DMS114 treated with DMSO at 0.1 percent for 48 hours (cell line): ENCODE data around the gene ST6GALNAC5.
"Not testable (repeated sequence)": the region's sequence is repeated elsewhere in the genome, so short reads cannot be mapped to it uniquely, and the experiment has no call there.

Experiments
- DNase-seq: peaks from one replicate; lab custom pipeline; 2025; ENCODE audit not compliant: unreplicated experiment; lab: John Stamatoyannopoulos, UW

The ST6GALNAC5 gene

DNA sequence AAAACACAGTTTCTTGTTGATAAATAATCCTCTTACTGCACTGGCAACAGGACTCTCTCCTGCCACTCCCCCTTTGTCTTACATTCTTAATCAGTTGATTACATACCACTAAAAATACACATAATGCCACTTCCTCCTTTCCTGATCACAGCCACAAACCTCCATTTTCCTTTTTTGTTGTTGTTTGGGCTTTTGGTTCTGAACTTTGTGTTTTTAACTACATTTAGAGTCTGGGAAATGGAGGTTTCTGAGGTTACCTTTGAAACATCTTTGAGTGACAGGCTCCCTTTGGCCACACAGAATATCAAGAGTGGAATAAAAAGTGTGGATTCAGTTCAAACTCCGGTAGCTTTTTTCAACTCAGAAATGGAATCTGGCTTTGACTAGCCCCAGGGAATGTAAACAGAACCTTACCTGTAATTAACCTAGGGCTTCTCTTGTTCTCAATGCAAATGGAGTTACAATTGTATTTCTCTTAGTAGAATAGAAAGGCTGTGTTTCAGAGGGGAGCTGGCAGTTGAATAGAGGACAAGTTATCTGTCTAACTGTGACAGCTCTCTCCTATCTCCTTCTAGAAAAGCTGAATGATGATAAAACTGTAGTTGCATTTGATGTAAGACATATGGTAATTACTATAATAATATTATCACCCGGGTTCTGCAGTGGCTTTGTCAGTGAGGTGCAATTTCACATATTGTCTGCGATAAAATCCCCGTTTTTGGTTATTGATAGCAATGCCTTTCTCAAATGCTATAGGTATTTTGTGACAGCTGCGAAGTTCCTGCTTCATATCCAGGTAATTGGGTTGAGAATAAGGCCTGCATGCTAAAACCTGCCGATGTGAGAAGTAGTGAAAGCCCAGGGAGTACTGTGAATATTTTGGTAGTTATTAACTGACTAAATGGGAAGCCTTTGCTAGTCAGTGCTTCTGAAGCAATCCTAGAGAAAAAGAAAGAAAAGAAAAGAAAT is 66.9 kb downstream of the ST6GALNAC5 start:
- DNase-seq, result no peak

DNA sequence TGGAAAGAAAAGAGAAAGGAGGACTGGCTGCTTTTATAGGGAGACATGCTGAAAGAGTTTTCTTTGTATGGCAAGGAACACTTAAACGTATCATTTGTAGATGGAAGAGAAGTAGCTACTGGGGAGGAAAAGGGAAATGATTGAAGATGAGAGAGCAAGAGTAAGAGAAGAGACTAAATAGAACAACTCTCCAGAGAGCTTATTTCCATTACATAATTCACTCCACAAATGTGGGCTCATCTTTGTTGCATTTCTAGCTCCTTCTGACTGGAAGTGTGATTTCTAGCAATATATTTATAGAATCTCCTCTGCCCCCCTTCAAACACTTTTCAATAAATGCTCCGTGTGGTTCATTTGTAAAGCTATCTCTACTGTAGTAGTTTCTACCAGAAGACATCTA is 71.0 kb downstream of the ST6GALNAC5 start:
- no peak for DNase-seq

DNA sequence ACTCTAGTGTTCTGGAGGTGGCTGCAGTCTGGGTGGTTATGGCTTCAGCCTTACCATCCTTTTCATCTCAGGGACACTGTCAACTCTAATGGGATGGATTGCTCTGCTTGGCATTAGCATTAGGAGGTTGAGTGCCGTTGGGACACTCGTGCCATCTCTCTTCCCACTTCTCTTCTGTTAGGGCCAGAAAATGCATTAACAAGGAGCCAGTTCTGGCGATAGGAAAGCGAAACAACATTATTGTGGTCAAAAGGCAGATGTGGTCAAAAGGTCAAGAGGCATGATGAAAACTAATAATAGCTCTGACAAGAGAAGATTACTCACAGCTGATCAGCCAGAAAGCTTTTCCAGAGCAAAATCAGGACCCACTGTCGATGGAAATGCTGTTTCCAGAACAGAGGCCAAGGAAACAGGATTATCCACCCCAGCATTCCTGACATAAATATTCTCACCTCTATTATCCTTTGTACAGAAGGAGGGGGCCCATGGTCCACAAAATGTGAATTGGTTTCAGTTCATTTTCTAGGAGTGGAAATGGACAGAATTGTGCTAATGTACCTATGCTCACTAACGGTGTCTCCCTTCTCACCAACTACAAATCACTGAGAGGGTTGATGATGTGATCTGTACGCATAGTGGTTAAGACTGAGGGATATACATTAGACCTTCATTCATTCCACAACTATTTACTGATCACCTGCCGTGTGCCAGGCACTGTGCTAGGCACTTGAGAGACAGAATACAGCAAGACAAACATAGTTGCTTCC is 72.0 kb downstream of the ST6GALNAC5 start:
- no peak for DNase-seq

DNA sequence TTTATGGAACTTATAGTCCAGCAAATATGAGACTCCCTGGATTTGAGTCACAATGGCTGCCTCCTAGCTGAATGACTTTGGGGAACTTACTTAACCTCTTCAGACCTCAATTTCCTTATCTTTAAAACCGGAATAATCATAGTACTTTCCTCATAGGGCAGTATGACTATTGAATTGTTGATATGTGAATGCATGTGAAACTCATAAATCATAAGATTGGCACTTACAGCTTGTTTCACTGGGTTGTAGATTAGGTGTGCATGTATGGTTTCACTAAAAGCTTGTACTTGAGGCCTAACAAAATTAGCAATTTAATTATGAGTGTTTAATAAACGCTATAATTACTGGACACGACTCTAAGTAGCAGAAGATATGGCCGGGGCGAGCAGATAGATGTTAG is 72.5 kb downstream of the ST6GALNAC5 start:
- no peak for DNase-seq

DNA sequence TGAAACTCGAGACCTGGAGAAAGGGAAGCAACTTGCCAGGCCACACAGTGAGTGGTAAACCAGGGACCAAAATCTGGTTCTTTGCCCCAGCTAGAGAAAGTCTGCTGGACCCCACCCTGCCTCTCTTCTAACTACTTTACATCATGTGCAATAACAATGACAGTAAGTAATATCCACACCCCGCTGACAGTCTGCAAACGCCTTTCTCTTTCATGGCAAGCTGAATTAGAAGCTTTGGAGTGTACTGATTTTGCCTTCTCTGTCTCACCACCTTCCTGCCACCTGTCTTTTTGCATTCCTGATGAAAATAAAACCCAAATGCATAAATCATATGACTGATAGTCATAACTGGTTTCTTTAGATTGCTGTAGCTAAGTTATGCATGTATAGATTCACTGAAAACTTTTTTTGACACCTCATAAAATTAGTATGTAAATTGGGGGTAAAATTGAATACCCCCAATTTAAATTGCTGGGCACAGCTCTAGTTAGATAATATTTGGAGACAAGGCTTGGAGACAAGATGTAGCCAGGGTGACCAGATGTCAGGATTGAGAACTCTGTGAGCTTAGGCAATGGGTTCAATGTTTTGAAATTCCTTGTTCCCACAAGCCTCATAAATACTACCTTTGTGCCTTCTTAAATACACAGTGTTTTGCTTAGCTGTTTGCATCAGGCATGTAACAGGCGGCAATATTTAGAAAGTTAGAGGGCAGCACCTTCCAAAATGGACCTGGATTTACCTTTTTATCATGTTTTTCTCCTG is 73.5 kb downstream of the ST6GALNAC5 start:
- no peak for DNase-seq

DNA sequence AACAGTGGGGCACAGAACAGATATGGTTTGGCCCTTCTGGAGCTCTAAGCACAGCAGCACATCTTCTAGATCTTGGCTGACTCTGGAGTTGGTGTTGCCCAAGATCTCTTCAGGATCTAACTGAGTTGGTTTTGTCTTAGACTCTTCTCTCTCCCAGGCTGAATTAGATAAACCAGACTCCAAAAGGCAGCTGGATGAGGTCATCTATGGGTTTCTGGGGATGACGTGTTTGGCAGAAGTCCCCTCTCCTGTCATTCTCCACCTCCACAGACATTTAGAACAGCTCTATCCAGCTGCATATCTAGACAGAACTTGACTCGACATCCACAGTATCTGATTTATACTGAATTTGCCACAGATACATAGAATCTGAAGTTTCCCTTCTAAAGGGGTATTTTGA is 75.3 kb downstream of the ST6GALNAC5 start:
- no peak for DNase-seq

DNA sequence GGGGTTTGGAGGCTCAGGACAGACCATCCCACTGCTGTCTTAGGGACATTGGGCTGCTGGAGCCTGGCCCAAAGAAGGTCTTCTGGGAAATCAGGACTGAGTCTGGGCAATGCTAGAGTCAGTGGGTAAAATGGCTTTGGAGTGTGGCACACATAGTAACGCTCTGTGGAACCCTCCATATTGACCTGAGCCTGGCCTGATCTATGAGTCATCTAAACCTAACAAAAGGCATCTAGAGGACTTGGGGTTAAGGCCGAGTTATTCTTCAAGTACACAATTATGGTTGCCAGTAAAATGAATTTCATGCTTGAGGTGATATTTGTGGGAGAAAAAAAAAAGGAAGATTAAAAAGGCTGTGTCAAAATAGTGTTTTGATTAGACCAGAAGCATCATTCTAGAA is 77.7 kb downstream of the ST6GALNAC5 start:
- DNase-seq, result no peak

DNA sequence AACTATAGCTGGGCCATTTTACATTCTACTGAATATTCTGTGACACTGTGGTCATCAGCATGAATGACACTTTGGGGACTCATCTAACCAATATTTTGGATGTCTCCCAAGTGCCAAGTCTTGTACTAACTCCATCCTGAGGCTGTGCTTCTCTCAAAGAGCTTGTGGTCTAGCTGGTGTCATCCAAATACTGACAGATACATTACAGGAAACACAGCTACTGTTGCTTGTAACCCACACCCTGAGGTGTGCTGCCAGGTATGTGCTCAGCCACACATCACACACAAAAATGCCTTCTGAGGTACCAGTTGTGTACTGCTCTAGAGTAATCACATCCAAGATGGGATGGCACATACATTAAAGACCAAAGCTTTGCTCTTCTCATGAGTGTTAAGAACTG is 81.6 kb downstream of the ST6GALNAC5 start:
- no peak for DNase-seq

DNA sequence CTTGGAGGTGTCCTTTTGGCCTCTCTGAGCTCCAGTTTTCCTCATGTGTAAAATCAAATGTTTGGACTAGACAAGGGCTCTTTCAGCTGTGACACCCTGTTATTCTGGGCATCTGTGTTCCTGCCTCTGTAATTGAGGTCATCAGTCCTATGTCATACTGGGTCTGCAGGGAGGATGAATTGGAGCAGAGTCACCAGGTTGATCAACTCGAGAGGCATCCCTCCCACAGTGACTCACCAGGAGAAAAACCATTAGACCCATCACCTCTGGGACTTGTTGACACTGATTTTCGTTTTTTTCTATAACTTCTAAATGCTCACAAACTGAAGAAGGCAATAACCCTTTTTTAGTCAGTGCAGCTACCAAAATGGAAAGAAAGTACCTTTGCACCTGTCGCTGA is 82.2 kb downstream of the ST6GALNAC5 start:
- DNase-seq, result no peak

DNA sequence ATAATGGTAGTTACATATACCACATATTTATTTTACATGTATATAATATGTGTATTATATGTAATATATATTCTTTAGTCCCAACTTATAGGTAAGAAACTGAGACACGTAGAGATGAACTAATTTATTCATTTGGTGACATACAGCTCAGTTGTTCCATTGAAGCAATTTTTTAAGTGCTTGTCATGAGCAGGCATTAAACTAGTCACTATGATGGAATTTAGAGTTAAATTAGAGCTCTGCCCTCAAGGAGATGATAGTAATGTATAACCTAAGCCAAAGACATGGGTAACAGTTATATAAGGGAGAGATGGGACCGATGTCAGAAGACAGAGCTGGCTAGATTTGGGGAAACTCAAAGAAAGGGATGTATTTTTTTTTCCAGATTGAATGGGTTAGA is 83.0 kb downstream of the ST6GALNAC5 start:
- DNase-seq, result no peak

DNA sequence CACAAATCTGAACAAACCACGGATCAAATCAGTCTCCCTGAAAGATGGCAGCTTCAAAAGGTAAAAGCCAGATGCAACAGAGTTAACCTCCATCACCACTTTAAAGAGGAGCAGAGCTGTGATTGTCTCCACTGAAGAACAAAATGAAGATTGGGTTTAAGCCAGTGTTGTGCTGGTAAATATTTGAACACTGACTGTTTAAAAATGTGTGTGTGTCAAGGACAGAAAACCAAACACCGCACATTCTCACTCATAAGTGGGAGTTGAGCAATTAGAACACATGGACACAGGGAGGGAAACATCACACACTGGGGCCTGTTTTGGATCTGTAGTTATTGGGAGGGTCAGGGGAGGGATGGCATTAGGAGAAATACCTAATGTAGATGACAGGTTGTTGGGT is 83.9 kb downstream of the ST6GALNAC5 start:
- DNase-seq, result no peak

DNA sequence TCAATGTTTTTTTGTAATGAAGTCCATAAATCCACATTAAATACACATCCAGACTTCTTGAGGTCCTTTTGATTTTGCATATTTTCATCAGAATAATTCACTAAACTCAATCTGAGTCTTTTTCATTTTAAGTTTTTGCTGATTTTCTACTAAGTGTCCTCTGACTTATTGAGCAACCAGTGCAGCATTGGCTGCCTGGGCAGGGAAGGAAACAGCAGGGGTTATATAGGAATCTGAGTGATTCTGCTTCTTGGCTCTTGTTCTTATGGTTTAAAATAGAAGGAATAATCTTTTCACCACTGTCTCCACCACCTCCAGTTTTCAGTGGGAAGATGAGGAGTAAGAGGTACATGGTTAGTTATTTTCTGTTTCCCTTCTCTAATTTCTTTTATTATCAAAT is 88.4 kb downstream of the ST6GALNAC5 start:
- no peak for DNase-seq

DNA sequence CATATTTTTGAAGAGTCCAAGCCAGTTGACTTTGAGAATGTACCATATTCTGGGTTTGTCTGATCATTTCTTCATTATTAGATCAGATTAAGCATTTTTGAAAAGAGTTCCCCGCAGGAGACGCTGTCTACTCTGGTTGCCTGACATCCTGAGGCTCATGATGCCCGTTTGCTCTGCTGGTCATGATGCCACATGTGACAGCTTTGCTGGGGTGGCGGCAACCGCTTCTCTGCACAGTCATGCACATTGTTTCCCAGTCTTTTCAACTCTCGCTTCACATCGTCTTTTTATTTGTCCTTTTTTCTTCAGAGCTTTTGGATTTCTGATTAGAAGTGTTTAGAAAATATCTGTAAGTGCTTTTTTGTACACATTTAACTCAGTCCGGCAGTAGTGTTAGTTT is 90.7 kb downstream of the ST6GALNAC5 start:
- no peak for DNase-seq

DNA sequence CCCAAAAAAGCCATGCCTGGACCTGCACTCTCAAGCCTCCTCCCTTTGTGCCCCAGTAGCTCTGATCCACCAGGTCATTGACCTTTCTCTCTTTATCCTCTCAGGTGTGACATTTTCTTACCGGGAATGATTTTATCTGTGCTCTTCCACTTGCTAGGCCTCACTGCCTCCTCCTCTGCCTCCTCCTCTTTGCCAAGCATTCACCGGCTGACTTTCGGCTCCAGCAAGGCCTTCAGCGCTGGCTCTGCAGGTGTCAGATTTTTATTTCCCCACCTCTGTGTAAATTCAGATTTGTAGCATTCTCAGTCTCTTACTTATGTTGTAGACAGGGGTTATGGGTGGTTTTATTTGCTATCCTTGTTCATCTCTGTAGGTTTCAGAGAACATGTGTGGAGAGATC is 91.5 kb downstream of the ST6GALNAC5 start:
- DNase-seq, result no peak

DNA sequence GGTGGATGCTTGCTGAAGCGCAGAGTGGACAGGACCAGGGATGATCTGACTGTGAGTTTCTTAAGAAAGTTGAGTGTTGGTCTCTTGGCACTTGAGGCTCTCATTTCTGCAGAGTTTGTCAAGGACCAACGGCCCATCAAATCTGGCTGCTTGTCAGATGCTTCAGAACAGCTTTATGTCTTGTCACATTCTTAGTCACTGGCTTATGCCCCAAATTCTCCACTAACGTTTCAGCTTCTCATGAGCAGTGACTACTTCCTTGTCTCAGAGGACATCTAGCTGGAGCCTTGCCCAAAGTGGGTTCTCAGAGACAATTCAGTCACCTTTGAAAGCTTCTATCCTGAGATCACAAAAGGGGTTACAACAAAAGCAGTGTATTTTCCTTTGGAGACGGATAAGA is 92.3 kb downstream of the ST6GALNAC5 start:
- DNase-seq, result no peak

DNA sequence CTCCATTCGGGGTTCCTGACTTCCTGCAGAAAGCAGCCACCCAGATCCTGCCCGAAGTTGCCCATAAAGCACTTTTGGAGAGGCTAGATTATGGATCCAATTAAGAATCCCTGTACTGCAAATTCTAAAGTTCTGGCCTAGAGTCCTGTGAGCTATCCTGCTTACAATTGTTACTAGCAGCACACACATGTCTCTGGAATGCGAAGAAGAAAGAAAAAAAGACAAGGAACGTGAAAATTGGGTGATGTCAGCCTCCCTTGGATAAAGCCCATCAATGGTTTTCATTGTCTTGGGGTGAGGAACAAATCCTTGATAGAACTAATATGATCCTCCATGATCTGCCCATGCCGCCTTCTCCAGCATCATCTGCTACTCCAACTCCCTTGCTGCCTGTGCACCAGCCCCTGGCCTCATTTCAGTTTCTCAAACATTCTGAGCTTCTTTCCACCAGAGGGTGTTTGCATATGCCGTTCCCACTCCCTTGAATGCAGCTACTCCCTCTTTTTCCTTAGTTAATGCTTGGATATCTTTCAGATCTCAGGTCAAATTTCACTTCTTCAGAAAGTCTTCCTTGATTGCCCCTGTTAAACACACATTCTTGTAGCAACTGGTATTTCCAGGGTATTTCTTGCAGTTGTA is 94.0 kb downstream of the ST6GALNAC5 start:
- DNase-seq, result no peak

DNA sequence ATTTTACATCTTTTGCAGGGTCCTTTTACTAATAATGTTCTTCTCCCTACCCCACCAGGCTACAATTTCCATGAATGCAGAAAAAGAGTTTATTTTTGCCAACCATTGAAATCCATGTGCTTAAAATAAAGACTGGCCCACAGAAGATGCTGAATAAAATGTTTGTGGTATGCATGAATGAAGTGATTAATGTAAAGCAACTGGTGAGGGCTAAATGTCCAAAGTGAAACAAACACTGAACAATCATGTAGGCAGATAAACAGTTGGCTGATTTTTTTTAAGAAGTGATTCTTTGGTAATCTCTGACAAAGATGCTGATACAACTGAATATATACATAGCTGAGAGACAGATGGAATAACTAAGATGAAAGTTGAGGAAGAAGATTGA is 94.5 kb downstream of the ST6GALNAC5 start:
- no peak for DNase-seq

DNA sequence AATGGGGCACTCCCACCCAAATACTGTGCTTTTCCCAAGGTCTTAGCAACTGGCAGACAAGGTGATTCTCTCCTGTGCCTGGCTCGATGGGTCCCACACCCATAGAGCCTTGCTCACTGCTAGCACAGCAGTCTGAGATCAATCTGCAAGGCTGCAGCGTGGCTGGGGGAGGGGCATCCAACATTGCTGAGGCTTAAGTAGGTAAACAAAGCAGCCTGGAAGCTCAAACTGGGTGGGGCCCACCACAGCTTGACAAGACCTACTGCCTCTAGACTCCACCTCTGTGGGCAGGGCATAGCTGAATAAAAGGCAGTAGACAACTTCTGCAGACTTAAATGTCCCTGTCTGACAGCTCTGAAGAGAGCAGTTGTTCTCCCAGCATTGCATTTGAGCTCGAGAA is 114.0 kb downstream of the ST6GALNAC5 start:
- DNase-seq, result not testable (repeated sequence)

DNA sequence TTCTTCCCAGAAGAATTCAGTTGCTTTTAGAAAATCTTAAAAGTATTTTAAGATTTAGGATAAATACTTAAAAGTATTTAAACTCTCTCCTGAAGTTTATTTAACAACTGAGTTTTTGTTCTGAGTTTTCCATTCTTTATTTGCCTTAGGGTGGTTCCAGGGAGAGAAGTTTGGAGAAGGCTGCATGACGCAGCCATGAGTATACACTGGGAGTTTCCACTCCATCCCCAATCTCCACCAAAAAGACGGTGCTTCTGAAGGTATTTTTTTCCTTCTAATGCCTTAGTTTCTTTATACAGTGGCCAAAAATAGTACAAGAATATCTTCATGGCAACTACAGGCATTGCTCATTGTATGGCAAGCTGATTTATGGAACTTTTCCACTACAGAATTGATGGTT is 122.7 kb downstream of the ST6GALNAC5 start:
- no peak for DNase-seq

DNA sequence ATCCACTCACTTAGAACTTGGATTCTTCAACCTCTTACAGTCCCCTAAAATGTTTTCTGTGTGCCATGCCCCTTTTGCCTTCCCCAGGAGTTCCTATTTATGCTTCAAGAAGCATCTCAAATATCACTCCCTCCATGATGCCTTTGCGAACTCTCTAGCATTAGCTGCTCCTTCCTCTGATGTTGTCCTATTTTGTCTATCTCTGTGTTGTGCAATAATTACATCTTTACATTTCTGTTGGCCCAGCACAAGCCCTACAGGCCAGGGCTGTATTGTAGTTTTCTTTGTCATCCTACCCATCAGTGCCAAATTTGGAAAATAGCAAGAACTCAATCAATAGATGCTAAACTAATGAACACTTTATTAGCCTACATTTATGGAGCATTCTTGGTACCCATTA is 125.8 kb downstream of the ST6GALNAC5 start:
- no peak for DNase-seq

DNA sequence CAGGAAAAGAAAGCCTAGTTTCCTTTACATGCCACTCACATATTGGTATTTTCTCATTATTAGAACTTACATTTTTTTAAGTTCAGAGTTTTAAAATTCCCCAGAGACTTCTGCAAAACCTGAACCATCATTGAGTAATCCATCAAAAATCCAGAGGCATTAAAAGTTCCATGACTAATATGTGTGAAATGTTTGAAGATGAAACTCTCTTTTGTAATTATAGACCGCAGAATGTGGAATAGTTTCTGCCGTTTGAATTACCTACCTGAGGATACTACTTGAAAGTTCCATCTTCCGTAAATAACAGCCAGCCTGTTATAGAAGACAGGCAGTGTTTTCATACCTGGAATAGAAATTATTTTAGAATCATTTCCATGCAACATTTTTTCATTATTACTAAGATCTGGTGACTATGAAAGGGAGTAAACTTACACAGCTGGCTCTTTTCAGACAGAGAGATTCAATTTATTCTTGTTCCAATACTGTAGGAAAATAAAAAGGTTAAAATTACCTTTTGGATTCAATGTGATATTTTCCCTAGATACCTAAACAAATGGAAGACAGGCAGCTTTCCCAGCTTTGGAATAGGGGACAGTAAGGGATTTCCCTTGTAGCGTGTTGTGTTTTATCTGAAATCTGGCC is 131.4 kb downstream of the ST6GALNAC5 start:
- no peak for DNase-seq
